ENCODE results near the gene CCDC24.

CCDC24 gene

DNA sequence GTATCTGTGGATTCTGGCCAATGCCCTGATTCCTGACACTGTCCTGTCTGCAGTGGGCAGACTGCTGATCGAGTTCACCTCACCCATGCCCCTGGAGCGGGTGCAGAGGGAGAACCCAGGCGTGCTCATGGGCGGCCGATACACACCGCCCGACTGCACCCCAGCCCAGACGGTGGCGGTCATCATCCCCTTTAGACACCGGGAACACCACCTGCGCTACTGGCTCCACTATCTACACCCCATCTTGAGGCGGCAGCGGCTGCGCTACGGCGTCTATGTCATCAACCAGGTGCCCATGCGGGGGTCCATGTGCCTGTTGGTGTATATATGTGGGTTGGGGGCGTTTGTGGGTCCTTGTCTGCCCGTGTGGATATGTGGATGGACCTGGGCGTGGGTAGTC lies 9.8 kb upstream of the CCDC24 start:
- DNase-seq = no peak

GRCh38 chr1:43982241-43982640 lies 9.2 kb upstream of the CCDC24 start:
- DNase-seq = no peak

DNA sequence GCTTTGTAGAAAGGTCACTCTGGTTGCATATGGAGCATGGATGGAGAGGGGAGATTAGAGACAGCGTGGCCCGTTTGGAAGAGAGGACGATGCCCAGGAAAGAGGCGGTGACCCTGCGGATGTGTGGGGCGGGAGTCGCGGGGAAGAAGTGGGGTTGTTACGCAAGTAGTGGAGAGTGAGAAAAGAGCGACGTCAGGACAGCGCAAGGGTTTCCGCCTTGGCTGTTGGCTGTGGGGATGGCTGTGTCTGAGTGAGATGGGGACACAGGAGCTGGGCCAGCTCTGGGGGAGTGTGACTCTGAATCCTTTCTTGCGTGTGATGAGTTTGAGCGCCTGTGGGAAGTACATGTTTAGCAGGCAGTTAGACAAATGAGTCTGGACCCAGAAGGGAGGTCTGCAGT lies 8.6 kb upstream of the CCDC24 start:
- DNase-seq = no peak

DNA sequence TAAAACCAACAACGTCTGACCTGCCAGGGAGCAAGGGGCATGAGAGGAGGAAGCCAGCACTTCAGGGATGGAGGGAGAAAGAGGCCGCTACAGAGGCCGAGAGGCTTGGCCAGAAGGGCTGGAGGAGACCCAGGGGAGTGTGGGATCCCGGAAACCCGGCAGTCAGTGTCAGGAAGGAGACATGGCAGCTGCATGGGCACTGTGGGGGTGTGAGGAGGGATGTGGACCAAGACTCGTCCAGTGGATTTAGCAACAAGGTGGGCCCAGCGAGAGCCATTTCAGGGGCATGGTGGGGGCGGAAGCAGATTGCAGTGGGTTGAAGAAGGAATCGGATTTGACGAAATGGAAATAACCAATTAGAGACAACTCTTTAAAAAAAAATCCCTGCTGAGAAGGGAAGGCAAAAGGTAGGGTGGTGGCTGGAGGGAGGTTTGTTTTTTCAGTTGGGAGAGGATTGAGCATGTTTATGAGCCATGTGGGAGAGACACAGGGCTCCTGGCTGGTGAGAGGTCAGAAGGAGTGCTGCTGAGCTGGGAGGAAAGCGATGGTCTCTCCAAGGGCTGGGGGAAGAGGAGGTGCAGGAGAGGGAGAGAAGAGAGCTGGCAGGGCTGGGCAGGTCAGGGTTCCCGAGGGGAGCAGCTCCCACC lies 8.0 kb upstream of the CCDC24 start:
- DNase-seq = no peak

DNA sequence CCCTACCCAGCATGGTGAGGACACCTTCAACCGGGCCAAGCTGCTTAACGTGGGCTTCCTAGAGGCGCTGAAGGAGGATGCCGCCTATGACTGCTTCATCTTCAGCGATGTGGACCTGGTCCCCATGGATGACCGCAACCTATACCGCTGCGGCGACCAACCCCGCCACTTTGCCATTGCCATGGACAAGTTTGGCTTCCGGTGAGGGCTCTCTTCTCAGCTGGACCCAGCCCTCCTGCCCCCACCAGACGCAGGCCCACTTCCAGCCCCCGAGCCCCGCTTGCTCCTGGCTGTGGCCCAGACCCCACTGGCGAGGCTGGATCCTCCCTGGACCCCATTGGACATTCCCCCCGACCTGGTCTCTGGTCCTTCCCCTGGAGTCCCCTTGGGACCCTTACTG lies 6.5 kb upstream of the CCDC24 start:
- DNase-seq = no peak

GRCh38 chr1:43985984-43986595 lies 5.3 kb upstream of the CCDC24 start:
- DNase-seq = no peak

GRCh38 chr1:43986712-43987111 lies 4.7 kb upstream of the CCDC24 start:
- DNase-seq = no peak

GRCh38 chr1:43987159-43987902 lies 4.1 kb upstream of the CCDC24 start:
- no peak for DNase-seq

GRCh38 chr1:43990271-43991199 lies 864 bp upstream of the CCDC24 start:
- no peak for DNase-seq

GRCh38 chr1:43991200-43991475 lies 261 bp upstream of the CCDC24 start:
- DNase-seq = no peak

- DNase-seq = no peak
Measured at GRCh38 chr1:43992232-43992995, 1.0 kb downstream of the CCDC24 start.

DNA sequence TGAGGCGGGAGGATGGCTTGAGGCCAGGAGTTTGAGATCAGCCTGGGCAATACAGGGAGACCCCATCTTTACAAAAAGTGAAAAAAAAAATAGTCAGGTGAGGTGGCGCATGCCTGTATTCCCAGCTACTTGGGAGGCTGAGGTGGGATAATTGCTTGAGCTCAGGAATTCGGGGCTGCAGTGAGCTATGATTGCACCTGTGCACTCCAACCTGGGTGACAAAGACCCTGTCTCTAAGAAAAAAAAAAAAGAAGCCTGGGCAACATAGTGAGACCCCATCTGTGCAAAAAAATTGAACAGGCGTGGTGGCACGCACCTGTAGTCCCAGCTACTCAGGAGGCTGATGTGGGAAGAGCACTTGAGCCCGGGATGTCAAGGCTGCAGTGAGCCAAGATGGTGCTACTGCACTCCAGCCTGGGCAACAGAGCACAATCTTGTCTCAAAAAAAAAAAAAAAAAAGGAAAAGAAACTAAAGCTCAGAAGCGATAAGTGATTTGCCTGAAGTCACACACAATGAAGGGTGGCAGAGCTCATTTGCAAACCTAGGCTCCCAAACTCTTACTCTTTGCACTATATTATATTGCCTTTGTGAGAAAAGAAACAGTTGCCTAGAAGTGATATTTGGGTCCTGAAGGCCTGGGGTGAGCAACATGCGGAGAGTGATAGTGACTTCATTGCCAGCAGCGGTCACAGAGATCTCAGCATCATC lies 2.0 kb downstream of the CCDC24 start:
- no peak for DNase-seq

DNA sequence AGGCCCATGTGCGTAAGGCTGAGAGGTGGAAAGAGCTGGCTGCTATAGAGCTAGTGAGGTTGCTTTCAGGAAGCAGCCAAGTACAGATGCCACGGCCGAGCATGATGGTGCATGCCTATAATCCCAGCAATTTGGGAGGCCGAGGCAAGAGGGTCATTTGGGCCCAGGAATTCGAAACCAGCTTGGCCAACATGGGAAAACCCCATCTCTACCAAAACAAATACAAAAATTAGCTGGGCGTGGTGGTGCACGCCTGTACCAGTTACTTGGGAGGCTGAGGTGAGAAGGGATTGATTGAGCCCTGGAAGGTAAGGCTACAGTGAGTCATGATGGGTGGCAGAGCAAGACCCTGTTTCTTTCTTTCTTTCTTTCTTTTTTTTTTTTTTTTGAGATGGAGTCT lies 2.7 kb downstream of the CCDC24 start:
- DNase-seq = no peak

- DNase-seq = peak; percentile 16
Measured at GRCh38 chr1:43994794-43995790, 3.7 kb downstream of the CCDC24 start.

DNA sequence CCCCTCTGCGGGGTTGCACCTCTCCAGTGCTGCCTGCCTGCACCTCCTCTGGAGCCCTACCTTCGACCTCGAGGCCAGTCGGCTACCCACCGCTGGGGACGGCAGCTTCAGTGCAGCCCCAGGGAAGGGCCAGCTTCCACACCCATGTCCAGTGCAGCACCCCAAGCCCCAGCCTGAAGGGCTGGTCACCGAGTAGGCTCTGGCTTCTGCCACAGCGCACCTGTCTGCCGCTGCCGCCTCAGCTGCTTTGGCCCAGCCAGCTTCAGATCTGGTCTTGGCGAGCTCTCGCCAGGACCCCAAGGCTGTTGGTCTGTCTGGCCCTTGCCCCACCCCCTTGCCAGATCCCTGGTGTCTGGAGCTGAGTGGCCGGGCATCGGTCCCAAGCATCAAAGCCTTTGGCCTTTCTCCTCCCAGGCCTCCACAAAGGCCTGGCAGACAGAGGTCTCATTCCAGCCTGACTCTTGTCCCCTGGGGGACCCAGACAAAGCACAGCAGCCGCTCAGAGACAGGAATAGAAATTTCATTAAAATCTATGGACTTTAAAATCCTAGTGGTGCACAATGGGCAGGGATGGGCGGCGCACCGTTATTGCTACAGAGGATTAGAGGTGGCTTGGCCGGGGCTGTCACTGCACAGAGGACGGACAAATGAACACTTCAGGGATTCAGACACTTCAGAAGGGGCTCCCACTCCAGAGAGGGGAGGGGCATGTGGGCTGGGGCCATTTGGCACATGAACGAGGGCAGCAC lies 4.8 kb downstream of the CCDC24 start:
- DNase-seq = no peak

- no peak for DNase-seq
Measured at GRCh38 chr1:43996733-43997115, 5.3 kb downstream of the CCDC24 start.

DNA sequence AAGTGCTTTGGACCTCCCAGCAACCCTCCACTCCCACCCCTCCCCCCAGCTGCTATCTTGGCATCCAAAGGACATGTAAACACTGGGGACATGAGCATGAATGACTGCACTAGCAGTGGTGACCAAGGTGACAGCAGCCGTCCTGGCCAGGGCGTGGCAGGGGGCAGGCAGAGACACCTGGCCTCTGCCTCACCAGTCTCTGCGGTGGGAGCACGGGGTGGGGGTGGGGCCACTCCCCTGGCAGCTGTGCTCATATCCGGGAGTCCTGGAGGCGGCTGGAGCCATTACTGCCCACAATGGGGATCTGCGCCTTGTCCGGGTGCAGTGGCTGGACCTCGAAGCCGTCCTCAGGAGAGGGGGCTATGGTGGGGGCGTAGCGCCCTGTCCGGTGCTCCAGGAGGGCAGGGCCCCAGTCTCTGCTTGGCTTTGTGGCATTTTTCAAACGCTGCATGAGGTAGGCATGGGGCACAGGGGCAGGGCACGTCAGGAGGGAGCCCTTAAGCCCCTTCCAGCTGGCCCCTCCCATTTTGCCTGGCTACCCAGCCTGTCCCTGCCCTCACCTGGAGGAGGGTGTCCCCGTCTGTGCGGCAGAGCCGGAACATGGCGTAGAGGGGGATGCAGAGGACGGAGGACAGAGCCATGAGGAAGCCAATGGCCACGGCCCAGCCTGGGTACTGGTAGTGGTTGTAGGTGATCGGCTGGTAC lies 6.0 kb downstream of the CCDC24 start:
- peak; percentile 91 for DNase-seq

GRCh38 chr1:43998000-43998378 lies 6.6 kb downstream of the CCDC24 start:
- DNase-seq = no peak

DNA sequence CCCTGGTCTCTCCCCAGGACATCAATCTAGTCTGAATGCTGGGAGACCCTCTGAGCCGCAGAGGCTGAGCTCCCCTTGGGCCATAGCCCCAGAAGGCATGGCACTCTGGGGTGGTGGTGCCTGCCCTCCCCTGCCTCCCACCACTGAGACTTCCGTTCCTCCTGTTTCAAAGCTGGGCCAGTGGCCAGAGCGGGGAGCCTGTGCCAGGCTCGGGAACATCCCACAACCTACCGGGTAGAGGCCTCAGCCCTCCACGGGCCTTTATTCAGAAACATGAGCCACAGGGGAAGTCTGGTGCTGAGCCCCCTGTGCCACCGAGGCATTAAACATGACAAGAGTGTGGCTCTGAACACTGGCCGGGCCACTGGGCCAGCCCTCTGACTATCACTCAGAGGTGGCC lies 8.1 kb downstream of the CCDC24 start:
- DNase-seq = no peak
